Natural killer cell (primary cell): ENCODE data around the gene NHS. TPM values are rescaled to one million over a fixed set of nuclear protein-coding genes. Genes with fewer than 3 reads are reported as not detected.

Experiments used
- ATAC-seq, 3 donors: fragments of 150-1000 bp in 2 of 3; fragments of 200-7000 bp in 1 of 3; cut with Tn5 transposase; 1 replicate in 1 of 3; 2 replicates in 2 of 3; pipeline ENCODE4 v1.10.0; 2021; ENCODE audit warnings: mild to moderate bottlenecking in 2 of 3, moderate library complexity in 2 of 3
- DNase-seq, 2 donors: peaks; one replicate each; pipeline versions ENCODE4 v3.0.0 to v3.0.0-alpha.2; 2013 to 2021; ENCODE audit warnings: mixed read lengths in 1 of 2
- H3K27ac ChIP-seq: one replicate; pipeline ENCODE4 v1.5.1; 2013; ENCODE audit warnings: mild to moderate bottlenecking, low read length
- H3K27me3 ChIP-seq: one replicate; pipeline ENCODE4 v1.6.1; 2013; ENCODE audit warnings: low read length; ENCODE audit not compliant: control insufficient read depth, insufficient read depth
- H3K36me3 ChIP-seq: one replicate; pipeline ENCODE4 v1.6.1; 2013; ENCODE audit warnings: low read length; ENCODE audit not compliant: control insufficient read depth, insufficient read depth
- H3K4me1 ChIP-seq: one replicate; pipeline ENCODE4 v1.6.1; 2013; ENCODE audit warnings: low read length; ENCODE audit not compliant: control insufficient read depth, insufficient read depth
- H3K4me3 ChIP-seq: one replicate; pipeline ENCODE4 v1.5.1; 2013; ENCODE audit warnings: low read length
- H3K9me3 ChIP-seq: one replicate; pipeline ENCODE4 v1.6.1; 2013; ENCODE audit warnings: low read length; ENCODE audit not compliant: control insufficient read depth, insufficient read depth
- H3K27ac Mint-ChIP-seq, 2 donors: one replicate each; pipeline ENCODE4 v1.8.0; 2022; ENCODE audit warnings: mild to moderate bottlenecking in 2 of 2, mixed read lengths in 2 of 2, moderate library complexity in 1 of 2
- H3K27me3 Mint-ChIP-seq, 2 donors: one replicate each; pipeline ENCODE4 v1.8.0; 2022; ENCODE audit warnings: low read depth in 2 of 2, mixed read lengths in 2 of 2
- H3K36me3 Mint-ChIP-seq: one replicate; pipeline ENCODE4 v1.8.0; 2022; ENCODE audit warnings: mixed read lengths
- H3K4me1 Mint-ChIP-seq, 2 donors: one replicate each; pipeline ENCODE4 v1.8.0; 2022; ENCODE audit warnings: mixed read lengths in 2 of 2
- H3K4me3 Mint-ChIP-seq: one replicate; pipeline ENCODE4 v1.8.0; 2022; ENCODE audit warnings: mild to moderate bottlenecking, moderate library complexity, mixed read lengths
- H3K9me3 Mint-ChIP-seq, 2 donors: one replicate each; pipeline ENCODE4 v1.8.0; 2022; ENCODE audit warnings: mixed read lengths in 2 of 2
- CTCF ChIP-seq: fragments of 200-600 bp; IDR thresholded peaks from one replicate; pipeline ENCODE4 v1.8.0; 2022; ENCODE audit warnings: antibody characterized with exemption
- WGBS: methylation state at CpG from one replicate; pipeline ENCODE4 v1.1.7; 2013; ENCODE audit warnings: missing lambda C conversion rate; ENCODE audit not compliant: insufficient coverage; 5-methylcytosine and 5-hydroxymethylcytosine counted together
- intact Hi-C: fragments of 100-400 bp; cut with micrococcal nuclease; formaldehyde crosslinking; loops from one replicate; pipeline ENCODE4 v1.14.2; 2022
- total RNA-seq, 4 donors: library from RNA; stranded (reverse); fragments of 120-200 nt in 1 of 4; gene quantifications; one replicate each; pipeline versions ENCODE4 v1.2.3 to v1.2.4, GENCODE V29; 2013 to 2022

The NHS gene
- total RNA-seq, 3 donors from 2014 or later (not counting 1 experiment from before 2014, with no cell fraction given), result 0.05 to 0.28 TPM; not detected in 1

DNA sequence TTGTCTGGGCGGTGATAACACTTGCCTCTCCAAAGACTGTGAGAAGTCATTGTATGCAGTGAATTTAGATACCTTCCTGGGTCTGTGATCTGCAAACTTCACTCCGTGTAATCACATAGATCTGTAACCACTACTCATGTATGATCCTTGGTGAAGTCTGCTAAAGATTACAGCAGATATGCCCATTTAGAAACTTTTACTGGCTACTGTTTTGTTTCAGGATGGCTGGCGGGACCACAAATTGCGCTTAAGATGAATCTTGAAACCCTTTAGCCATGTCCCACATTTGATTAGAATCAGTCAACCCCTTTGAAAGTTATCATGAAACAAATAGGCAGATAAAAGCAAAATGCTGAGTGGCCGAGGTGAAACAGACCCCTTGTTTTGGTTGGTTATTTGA lies 235.8 kb downstream of the NHS start:
- no peaks in the 10 kb centered on the region for H3K36me3 Mint-ChIP-seq
- H3K4me1 Mint-ChIP-seq, result no peaks in the 10 kb centered on the region
- Histone ChIP-seq H3K27ac (no peak overlapping the region), H3K4me3 (no peak overlapping the region), H3K4me1 (peaks cover 4% of the 10 kb centered on the region), H3K27me3 (no peaks in the 10 kb centered on the region), H3K9me3 (no peaks in the 10 kb centered on the region), H3K36me3 (no peaks in the 10 kb centered on the region)
- ATAC-seq (no peak), DNase-seq (no peak)
- H3K4me3 Mint-ChIP-seq, result no peak overlapping the region
- intact Hi-C loops, result no loop called here
- no peak overlapping the region for H3K27ac Mint-ChIP-seq
- 89% methylated on average over 4 of the region's 5 CpGs for WGBS
- H3K27me3 Mint-ChIP-seq, result peaks cover 8 to 17% of the 10 kb centered on the region in 2 donors
- no peak for TF ChIP-seq CTCF
- no peaks in the 10 kb centered on the region for H3K9me3 Mint-ChIP-seq

- ATAC-seq, result no peak
- Histone ChIP-seq H3K4me1 (peaks cover 4% of the 10 kb centered on the region), H3K27me3 (no peaks in the 10 kb centered on the region), H3K36me3 (no peaks in the 10 kb centered on the region), H3K27ac (no peak overlapping the region), H3K9me3 (no peaks in the 10 kb centered on the region), H3K4me3 (no peak overlapping the region)
- intact Hi-C loops, result no loop called here
- H3K9me3 Mint-ChIP-seq, result no peaks in the 10 kb centered on the region
- peaks cover 8 to 13% of the 10 kb centered on the region in 2 donors for H3K27me3 Mint-ChIP-seq
- H3K4me3 Mint-ChIP-seq, result no peak overlapping the region
- WGBS, result 32% methylated on average over 3 of the region's 5 CpGs
- DNase-seq, result peak in 1 of 2 donors; percentile 2
- no peak overlapping the region for H3K27ac Mint-ChIP-seq
- no peaks in the 10 kb centered on the region for H3K36me3 Mint-ChIP-seq
- TF ChIP-seq CTCF, result no peak
- H3K4me1 Mint-ChIP-seq, result no peaks in the 10 kb centered on the region
Measured at GRCh38 chrX:17613979-17614588, 239.1 kb downstream of the NHS start.

GRCh38 chrX:17616936-17617335 lies 241.9 kb downstream of the NHS start:
- Histone ChIP-seq H3K36me3 (no peaks in the 10 kb centered on the region), H3K4me3 (no peak overlapping the region), H3K9me3 (no peaks in the 10 kb centered on the region), H3K27ac (no peak overlapping the region), H3K4me1 (peaks cover 4% of the 10 kb centered on the region), H3K27me3 (no peaks in the 10 kb centered on the region)
- 81% methylated on average over 6 of the region's 9 CpGs for WGBS
- no peak for ATAC-seq
- Mint-ChIP-seq H3K4me1 (no peaks in the 10 kb centered on the region), H3K36me3 (no peaks in the 10 kb centered on the region), H3K27me3 (peaks cover 10 to 23% of the 10 kb centered on the region in 2 donors), H3K9me3 (peaks cover 0 to 2% of the 10 kb centered on the region in 2 donors), H3K4me3 (no peak overlapping the region), H3K27ac (no peak overlapping the region)
- no peak for TF ChIP-seq CTCF
- intact Hi-C loops, result no loop called here
- no peak for DNase-seq

DNA sequence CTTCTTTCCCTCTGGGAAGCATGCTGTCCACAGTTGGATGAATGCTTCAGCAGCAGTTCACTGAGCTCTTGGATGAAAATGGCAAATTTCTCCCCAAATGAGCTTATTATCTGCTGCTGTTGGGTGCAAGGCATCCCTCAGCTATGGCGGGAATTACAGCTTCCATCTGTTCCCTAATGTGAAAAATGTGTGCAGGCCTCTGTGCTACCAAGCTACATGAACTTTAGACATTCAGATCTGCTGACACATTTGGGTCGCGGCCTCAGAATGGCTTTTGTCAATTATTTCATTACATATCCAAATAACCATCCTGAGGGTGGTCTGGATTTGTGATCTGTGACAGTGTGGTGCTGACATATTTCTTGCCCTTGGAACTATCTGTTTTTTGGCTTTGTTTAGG lies 242.8 kb downstream of the NHS start:
- WGBS, result 71% methylated on average over 1 of the region's 3 CpGs
- intact Hi-C loops, result no loop called here
- peaks cover 2 to 16% of the 10 kb centered on the region in 2 donors for H3K27me3 Mint-ChIP-seq

More for the DNA sequence above, 242.8 kb downstream of the NHS start:
- Histone ChIP-seq H3K27me3 (no peaks in the 10 kb centered on the region), H3K4me1 (peaks cover 4% of the 10 kb centered on the region), H3K27ac (no peak overlapping the region), H3K9me3 (no peaks in the 10 kb centered on the region), H3K36me3 (no peaks in the 10 kb centered on the region), H3K4me3 (no peak overlapping the region)
- TF ChIP-seq CTCF, result no peak
- Mint-ChIP-seq H3K36me3 (no peaks in the 10 kb centered on the region), H3K27ac (no peak overlapping the region), H3K9me3 (peaks cover 0 to 2% of the 10 kb centered on the region in 2 donors), H3K4me3 (no peak overlapping the region), H3K4me1 (no peaks in the 10 kb centered on the region)
- ATAC-seq (no peak), DNase-seq (no peak)
